Omental fat pad (tissue), 4 donors: ENCODE results near the gene A4GALT. TPM values are rescaled to one million over a fixed set of nuclear protein-coding genes. Genes with fewer than 3 reads are reported as not detected.

Source experiments
- ATAC-seq: fragments of 150-250 bp; one replicate; pipeline ENCODE4 v1.9.1; 2016; ENCODE audit warnings: mild to moderate bottlenecking, moderate library complexity; ENCODE audit not compliant: low FRiP score
- DNase-seq: peaks from one replicate; pipeline ENCODE4 v3.0.0-alpha.2; 2019; ENCODE audit warnings: low spot score
- total RNA-seq, 4 donors: library from RNA; depleted of rRNA; stranded (reverse); fragments of >200 nt; gene quantifications; one replicate each; pipeline ENCODE4 v1.1.0, GENCODE V29; 2016
- TF ChIP-seq, protein P1 (sequence below), 3 donors: fragments of 450-650 bp; IDR thresholded peaks; one replicate each; pipeline ENCODE4 v1.5.1; 2016 to 2017; ENCODE audit warnings: antibody characterized with exemption in 3 of 3, mild to moderate bottlenecking in 3 of 3, moderate library complexity in 2 of 3

The A4GALT gene
- total RNA-seq, 4 donors from 2014 or later: 10.8 to 42.2 (median 20.1) TPM

DNA sequence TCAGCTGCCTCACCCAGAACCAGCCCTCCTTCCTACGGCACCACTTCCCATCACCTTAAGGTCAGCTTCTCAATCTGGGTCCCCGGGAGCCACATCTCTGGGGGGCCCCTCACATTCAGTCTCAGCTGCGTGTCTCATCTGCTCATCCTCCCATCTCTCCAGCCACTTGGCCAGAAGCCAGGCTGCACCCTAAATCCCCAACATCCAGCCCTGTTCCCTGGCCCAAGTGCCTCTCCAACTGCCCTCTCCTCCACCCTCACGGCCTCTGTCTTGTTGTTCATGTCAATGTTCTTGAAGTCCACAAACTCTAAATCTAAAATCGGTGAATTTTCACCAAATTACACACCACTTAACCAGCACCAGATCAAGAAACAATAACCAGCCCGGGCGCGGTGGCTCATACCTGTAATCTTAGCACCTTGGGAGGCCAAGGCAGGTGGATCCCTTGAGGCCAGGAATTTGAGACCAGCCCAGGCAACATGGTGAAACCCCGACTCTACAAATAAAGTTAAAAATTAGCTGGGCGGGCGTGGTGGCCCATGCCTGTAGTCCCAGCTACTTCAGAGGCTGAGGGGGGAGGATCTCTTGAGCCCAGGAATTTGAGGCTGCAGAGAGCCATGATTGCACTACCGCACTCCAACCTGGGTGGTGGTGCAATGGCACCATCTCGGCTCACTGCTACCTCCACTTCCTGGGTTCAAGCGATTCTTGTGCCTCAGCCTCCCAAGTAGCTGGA lies 33.7 kb downstream of the A4GALT start:
- ATAC-seq (no peak), DNase-seq (no peak)
- TF ChIP-seq, protein P1, sequence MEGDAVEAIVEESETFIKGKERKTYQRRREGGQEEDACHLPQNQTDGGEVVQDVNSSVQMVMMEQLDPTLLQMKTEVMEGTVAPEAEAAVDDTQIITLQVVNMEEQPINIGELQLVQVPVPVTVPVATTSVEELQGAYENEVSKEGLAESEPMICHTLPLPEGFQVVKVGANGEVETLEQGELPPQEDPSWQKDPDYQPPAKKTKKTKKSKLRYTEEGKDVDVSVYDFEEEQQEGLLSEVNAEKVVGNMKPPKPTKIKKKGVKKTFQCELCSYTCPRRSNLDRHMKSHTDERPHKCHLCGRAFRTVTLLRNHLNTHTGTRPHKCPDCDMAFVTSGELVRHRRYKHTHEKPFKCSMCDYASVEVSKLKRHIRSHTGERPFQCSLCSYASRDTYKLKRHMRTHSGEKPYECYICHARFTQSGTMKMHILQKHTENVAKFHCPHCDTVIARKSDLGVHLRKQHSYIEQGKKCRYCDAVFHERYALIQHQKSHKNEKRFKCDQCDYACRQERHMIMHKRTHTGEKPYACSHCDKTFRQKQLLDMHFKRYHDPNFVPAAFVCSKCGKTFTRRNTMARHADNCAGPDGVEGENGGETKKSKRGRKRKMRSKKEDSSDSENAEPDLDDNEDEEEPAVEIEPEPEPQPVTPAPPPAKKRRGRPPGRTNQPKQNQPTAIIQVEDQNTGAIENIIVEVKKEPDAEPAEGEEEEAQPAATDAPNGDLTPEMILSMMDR (IDR thresholded peaks at IDR 0.05): no peak

- ATAC-seq: no peak
- no peak for DNase-seq
- TF ChIP-seq, protein P1 (IDR thresholded peaks at IDR 0.05): no peak
Observed at GRCh38 chr22:42685941-42686653, 34.6 kb downstream of the A4GALT start.

- ATAC-seq: no peak
- TF ChIP-seq, protein P1 (IDR thresholded peaks at IDR 0.05): no peak
- no peak for DNase-seq
Observed at GRCh38 chr22:42684462-42685195, 36.0 kb downstream of the A4GALT start.

- DNase-seq (no peak), ATAC-seq (peak; percentile 7)
- TF ChIP-seq, protein P1 (IDR thresholded peaks at IDR 0.05): no peak
Observed at GRCh38 chr22:42683578-42684283, 36.9 kb downstream of the A4GALT start.

DNA sequence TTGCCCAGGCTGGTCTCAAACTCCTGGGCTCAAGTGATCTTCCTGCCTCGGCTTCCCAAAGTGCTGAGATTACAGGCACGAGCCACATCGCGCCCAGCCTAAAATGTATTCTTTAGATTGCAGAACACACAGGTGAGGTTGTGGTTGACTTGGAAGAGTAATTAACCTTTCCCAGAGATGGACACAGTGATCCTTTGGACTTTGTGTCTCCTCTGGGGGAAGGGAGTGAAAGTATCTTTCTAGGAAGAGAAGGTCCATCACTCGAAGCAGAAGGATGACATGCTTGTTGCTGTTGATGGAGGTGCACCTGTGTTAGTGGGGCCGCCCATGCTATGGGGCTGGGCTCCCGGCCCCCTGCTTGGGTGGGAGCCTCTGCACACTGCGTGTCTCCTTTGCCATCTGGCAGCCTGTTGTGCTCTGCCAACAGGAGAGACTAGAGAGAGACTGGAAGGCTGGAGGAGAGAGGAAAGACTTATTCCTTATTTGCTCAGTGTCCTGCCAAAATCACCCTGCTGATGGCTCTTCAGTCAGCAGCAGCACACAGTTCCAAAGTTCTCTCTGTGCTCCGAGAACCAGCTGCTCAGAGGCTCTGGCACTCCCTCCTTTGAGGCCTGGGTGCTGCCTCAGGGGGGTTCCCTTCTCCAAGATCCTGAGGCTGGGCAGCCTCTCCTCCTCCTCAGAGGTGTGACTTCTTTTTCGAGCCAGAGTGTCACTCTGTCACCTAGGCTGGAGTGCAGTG lies 38.4 kb downstream of the A4GALT start:
- ATAC-seq: no peak
- TF ChIP-seq, protein P1 (IDR thresholded peaks at IDR 0.05): no peak
- no peak for DNase-seq

DNA sequence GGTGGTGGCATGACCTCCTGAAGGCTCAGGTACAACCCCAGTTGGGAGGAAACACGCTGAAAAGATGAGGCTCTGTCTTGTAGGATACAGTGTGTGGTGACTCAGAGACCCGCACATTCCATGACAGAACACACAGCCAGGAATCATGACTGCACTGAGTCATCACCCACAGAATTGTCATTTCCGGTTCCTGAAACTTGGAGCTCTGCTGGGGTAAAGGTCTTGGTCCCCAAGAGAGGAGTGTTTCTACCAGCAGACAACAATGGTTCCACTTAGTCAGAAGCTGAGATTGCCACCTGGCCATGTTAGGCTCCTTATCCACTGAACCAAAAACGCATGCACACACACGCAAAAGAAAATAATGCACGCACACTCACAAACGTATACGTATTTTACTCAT lies 40.0 kb downstream of the A4GALT start:
- TF ChIP-seq, protein P1 (IDR thresholded peaks at IDR 0.05): no peak
- ATAC-seq (peak; percentile 57), DNase-seq (no peak)
